Raji (cell line): ENCODE data around the gene POMT1.

ENCODE experiments used
- POLR2A ChIP-seq: IDR thresholded peaks from 2 replicates; pipeline ENCODE4 v1.6.1; 2011; ENCODE audit warnings: low read depth, low read length, control low read depth; ENCODE audit not compliant: insufficient read depth

The POMT1 gene, protein sequence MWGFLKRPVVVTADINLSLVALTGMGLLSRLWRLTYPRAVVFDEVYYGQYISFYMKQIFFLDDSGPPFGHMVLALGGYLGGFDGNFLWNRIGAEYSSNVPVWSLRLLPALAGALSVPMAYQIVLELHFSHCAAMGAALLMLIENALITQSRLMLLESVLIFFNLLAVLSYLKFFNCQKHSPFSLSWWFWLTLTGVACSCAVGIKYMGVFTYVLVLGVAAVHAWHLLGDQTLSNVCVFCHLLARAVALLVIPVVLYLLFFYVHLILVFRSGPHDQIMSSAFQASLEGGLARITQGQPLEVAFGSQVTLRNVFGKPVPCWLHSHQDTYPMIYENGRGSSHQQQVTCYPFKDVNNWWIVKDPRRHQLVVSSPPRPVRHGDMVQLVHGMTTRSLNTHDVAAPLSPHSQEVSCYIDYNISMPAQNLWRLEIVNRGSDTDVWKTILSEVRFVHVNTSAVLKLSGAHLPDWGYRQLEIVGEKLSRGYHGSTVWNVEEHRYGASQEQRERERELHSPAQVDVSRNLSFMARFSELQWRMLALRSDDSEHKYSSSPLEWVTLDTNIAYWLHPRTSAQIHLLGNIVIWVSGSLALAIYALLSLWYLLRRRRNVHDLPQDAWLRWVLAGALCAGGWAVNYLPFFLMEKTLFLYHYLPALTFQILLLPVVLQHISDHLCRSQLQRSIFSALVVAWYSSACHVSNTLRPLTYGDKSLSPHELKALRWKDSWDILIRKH

DNA sequence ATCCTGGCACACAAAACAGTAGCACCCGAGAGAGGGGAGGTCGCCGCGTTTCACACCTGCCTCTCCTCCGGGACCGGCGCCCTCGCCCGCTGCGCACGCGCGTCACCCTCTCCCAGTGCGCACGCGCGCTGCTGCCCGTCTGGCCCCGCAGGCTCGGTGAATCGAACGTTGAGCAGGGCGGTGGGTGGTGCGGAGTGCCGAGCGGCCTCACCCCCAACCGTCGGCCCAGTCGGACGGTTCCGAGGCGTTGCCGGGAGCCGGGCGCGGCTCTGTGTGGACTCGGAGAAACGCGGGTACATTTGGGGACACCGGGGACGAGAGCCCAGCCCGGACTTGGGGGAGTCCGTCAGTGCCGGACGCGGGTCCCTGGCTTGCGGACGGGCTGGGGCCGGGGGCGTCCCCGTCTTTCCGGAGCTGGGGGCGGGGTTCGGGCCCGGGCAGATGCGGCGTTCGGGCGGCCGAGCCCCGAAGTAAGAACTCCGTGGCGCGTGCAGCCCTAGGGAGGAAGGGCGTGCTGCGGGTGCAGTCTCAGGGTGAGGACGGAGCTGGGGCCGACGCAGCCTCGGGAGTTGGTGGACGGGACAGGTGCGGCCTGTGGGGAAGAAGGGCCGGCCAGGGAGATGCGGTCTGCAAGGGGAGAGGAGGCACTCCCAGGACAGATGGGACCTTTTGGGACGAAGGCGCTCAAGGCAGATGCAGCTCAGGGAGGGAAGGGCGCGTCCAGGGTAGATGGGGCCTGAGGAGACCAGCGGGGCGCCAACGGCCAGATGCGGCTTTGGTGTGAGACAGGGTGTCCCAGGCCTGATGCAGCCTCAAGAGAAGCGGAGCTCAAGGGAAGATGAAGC is at the start of gene POMT1:
Gene POMT1 (plus strand): TSS at position 138 of the 845 bp plus-strand sequence. CDS start 1,301 bp downstream, outside the sequence.
- peak; percentile 76 for TF ChIP-seq POLR2A

DNA sequence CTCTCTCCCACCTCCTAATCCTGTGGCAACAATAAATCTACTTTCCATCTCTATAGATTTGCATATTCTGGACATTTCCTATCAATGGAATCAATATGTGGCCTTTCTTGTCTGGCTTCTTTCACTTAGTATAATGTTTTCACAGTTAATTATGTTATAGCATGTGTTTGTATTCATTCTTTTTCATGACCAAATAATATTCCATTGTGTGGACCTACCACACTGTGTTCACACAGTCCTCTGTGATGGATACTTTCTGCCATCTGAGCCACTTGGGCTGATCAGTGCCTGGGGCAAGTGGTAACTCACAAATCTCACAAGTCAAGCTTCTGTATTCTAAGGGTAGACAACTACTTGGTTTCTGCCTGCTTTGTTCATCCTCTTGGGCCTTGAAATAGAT is 48.7 kb upstream of the POMT1 start:
- TF ChIP-seq POLR2A: no peak

DNA sequence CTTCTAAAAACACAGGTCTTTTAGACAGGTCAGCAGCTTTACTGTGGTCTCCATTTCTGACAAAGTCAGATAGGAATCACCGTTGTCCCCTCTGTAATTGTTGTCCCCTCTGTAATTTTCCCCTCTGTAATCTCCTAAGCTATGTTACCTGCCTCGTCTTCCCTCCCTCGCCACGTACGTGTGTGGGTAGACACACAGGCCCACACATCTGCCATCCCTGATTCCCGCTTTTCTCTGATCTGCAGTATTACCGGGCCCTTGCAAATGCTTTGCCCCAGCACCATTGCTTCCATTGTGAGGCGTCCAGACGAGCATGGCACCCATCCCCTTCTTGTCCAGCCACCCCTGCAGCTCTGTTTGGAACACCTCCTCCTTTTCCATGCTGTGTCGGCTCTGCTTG is 45.0 kb upstream of the POMT1 start:
- TF ChIP-seq POLR2A: no peak

DNA sequence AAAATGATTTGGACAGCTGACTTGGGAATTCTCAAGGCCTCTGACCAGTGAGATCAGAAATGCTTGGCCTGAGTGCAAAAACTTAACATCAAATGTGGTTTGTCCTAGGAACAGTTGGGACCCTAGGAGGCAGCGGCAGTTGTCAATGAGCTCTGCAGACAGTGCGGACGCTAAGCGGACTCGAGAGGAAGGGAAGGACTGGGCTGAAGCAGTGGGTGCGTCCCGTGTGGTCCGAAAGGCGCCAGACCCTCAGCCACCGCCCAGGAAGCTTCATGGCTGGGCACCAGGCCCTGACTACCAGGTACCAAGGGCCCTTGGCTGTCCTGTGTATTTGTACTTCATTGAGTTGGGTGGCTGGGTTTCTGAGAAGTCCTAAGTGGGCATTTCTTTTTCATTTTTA is 43.7 kb upstream of the POMT1 start:
- no peak for TF ChIP-seq POLR2A

DNA sequence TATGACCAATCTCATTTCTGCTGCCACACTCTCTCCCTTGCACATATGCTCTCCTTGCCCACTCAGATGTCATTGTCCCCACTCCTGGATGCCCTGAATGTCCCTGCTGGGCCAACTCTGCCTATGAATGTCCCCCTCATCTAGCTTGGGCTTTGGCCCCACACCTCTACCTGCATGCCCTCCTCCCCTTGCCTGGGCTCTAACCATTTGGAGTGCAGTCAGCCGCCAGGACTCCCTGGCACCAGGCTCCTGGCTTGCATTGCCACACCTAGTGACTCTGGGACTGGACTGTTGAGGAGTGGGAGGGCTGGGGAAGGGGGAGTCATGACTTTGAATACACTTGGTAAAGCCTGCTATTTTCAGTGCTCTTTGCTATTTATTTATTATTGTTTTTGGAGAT is 41.6 kb upstream of the POMT1 start:
- no peak for TF ChIP-seq POLR2A

DNA sequence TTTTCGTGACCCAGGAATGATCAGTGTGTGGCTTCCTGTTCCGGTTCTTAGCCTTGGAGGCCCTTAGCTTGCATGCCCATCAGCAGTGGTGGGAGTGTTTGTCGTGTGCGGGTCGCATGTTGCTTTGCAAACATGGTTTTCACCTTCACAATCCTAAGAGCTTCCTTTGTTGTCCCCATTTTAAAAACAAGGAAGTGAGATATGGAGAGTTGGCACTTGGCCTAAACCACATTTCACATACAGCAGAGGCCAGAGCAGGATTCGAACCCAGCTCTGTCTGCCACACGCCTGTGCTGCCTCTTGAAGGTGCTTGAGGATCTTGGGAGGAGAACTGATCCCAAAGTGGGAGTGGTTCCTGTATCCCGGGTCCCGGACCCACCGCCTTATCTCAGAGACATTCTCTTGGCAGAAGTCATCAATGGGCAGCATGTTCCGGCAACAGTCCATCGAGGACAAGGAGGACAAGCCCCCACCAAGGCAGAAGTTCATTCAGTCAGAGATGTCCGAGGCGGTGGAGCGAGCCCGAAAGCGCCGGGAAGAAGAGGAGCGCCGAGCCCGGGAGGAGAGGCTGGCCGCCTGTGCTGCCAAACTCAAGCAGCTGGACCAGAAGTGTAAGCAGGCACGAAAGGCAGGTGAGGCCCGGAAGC is 38.2 kb upstream of the POMT1 start:
- TF ChIP-seq POLR2A: no peak

DNA sequence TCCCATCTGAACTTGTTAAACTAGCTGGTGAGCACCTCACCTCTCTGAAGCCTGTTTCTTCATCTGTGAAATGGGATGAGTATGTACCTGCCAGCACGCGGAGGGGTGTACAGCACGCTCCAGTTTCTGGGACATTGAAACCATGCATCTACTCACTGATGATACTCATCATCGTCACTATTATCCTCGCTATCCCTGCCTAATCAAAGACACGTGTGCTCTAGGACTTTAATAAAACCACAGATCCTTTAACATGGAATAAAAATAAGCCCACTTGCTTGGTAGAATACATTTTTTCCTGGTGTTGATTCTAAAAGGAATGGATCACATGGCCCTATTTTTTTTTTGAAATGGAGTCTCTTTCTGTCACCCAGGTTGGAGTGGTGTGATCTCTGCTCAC is 37.3 kb upstream of the POMT1 start:
- no peak for TF ChIP-seq POLR2A

DNA sequence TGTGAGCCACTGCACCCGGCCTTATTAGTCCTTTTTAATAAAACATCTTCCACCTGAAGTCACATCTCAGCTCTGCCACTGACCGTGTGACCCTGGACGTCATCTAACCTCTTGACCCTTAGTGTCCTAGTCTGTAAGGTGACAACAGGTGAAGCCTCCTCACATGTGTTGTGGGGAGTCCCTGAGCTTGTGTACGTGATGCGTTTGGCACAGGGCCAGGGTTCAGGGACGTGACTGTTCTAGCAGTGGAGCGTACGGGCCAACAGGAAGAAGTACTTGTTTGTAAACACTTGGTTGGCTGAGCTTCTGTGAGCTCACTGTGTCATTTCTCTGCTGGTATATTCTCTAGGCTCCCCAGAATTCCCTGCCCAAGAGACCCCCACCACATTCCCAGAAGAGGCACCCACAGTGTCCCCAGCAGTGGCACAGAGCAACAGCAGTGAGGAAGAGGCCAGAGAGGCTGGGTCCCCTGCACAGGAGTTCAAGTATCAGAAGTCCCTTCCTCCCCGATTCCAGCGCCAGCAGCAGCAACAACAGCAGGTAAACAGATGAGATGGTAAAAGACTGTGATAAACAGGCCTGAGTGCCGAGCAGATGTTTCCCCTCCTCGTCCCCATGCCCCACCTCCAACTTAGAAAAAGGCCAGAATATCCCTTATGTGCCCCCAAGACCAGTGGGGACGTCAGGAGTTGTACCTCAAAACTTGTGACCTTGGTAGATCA is 35.3 kb upstream of the POMT1 start:
- TF ChIP-seq POLR2A: no peak

DNA sequence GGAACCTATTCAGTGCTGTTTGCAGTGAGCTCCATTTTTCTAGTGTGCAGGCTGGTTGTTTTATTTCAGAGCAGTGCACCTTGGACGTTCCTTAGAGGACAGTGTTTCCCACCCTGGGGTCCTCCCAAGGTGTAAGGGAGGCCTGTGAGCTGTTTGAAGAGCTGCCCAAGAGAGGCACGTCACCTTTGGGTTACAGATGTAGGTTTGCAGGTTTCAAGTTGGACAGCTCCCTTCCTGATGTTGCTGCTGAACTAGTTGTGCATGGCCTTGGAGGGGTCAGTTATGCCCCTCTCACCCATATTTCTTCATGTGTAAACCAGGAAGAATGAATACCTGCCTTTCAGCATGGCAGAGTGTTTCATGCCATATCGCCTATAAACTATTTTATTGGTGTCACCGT is 34.7 kb upstream of the POMT1 start:
- no peak for TF ChIP-seq POLR2A

DNA sequence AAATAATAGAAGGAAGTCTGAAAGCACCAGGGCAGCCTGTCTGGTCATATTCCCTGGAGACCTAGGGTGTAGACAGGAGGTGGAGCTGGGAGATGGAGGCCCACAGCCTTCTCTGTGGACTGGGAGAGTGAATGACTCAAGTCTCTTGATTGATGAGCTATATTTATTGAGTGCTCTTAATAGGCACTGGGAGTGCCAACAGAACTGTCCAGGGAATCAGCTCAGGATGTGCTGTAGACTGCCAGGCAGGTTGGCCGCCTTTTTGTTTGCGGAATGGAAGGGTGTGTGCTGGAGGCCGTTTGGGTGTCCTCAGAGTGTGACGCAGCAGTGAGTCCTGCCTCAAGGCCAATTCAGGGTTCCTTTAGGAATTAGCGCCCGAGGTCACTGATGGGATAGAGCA is 33.4 kb upstream of the POMT1 start:
- no peak for TF ChIP-seq POLR2A

DNA sequence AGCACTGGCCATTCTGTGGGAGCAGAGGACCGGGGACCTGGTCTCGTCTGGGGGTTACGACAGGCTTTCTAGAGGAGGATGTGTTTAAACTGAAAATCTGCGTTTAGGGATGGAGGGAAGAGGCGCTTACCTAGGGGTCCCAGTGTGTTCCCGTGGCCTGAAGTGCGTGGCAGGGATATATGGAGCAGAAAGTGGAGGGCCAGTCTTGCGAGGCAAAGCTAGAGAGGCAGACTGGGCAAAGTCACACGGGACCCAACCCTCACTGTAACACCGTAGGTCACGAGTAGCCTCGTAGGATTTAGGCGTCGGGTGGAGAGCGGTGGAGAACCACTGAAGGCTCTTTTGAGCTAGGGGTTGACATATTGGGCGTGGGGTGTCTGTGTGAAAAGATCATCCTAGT is 32.8 kb upstream of the POMT1 start:
- TF ChIP-seq POLR2A: no peak

DNA sequence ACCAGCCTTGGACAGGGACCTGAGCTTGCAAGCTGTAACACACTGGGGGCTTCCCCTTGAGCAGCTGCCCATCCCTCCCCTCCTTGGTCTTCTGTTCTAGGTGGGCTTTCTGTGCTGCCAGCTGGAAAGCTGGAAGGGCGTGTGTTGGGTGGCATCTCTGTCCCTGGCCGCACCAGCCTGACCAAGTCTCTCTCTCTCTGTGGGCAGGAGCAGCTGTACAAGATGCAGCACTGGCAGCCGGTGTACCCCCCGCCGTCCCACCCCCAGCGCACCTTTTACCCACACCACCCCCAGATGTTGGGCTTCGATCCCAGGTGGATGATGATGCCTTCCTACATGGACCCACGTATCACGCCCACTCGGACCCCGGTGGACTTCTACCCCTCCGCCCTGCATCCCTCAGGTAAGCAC is 32.1 kb upstream of the POMT1 start:
- no peak for TF ChIP-seq POLR2A

DNA sequence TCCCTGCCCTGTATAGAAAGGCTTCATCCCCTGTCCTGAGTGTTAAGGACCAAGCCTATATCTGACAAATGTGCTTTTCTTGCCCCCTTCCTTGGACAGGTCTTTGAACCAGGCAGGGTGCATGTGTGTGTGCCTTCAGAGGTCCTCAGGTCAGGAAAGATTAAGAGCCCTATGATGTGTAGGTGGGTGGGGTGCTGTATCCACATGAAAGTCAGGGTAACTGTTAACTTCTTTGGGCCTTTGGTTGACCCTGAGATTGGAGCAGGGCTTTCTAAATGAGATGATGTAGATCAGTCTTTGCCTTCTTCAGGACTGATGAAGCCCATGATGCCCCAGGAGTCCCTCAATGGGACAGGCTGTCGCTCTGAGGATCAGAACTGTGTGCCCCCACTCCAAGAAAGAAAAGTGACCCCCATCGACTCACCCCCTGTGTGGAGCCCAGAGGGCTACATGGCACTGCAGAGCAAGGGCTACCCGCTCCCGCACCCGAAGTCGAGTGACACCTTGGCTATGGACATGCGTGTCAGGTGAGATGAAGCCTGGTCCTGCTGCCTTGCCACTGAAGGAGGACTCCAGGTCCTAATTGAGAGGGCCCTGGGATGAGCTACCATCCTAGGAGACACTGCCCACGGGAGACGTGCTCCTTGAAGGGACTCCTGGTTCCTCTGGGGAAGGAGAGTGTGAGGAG is 29.4 kb upstream of the POMT1 start:
- TF ChIP-seq POLR2A: no peak

DNA sequence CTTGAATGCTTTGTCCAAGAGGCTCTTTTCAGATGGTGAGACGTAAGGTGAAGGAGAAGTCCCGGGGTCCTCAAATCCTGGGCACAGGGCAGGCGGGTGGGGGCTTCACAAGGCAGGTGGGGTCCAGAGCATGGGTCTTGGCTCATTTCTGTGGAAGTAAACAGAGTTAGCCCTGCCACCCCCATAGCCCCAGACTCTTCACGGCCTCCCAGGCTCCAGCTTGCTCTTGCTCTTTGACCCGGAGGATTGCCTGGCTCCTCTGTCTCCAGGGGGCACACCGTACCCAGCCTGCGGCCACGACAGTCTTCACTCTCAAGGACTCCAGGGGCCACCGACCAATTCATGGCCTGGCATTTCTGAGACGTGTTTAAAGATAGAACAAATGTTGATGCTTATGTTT is 28.8 kb upstream of the POMT1 start:
- TF ChIP-seq POLR2A: no peak

DNA sequence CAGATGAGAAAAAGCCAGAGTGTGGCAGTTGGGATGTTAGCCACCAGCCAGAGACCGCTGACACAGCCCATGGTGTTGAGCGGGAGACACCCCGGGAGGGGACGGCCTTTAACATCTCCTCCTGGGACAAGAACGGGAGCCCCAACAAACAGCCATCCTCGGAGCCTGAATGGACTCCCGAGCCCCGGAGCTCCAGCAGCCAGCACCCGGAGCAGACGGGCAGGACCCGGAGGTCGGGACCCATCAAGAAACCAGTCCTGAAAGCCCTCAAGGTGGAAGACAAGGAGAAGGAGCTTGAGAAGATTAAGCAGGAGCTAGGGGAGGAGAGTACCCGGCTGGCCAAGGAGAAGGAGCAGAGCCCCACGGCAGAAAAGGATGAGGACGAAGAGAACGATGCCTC is 28.0 kb upstream of the POMT1 start:
- TF ChIP-seq POLR2A: no peak
